H1 (cell line): Measurements from ENCODE around the gene POFUT2. TPM values are rescaled to one million over a fixed set of nuclear protein-coding genes. Genes with fewer than 3 reads are reported as not detected.

Experiments used
- CTCF ChIA-PET: fragments of 300-600 bp; sonication (Branson Sonifier 250); formaldehyde crosslinking; loops from one replicate; lab custom pipeline; 2021; ENCODE audit not compliant: partially characterized antibody; lab: Charles Lee
- POLR2A ChIA-PET: fragments of 300-600 bp; sonication (Branson Sonifier 250); formaldehyde crosslinking; loops from one replicate; lab custom pipeline; 2021; ENCODE audit warnings: inconsistent platforms; ENCODE audit not compliant: partially characterized antibody; lab: Charles Lee
- DNase-seq, 2 experiments: peaks; one replicate each; pipeline versions ENCODE4 v3.0.0 to v3.0.0-alpha.2; 2010 to 2022; ENCODE audit warnings: low spot score in 2 of 2, low read depth in 1 of 2, mixed read lengths in 1 of 2
- FAIRE-seq: peaks from 2 replicates; lab custom pipeline; 2011; peaks lifted over from hg19 to GRCh38; lab: Jason Lieb, UNC
- H2AFZ ChIP-seq: 2 replicates; pipeline ENCODE4 v1.8.1; 2012; ENCODE audit warnings: low read length, inconsistent platforms
- H2AK5ac ChIP-seq: 2 replicates; pipeline ENCODE4 v1.6.1; 2013; ENCODE audit warnings: low read depth, low read length
- H2BK120ac ChIP-seq: replicated peaks from 2 replicates; pipeline ENCODE3; 2013; ENCODE audit warnings: low read depth, low read length, inconsistent platforms
- H2BK12ac ChIP-seq: 2 replicates; pipeline ENCODE4 v1.6.1; 2013; ENCODE audit warnings: low read depth, low read length
- H2BK15ac ChIP-seq: 2 replicates; pipeline ENCODE4 v1.6.1; 2013; ENCODE audit warnings: low read length
- H2BK20ac ChIP-seq: 2 replicates; pipeline ENCODE4 v1.6.1; 2013; ENCODE audit warnings: low read length
- H2BK5ac ChIP-seq: 2 replicates; pipeline ENCODE4 v1.6.1; 2013; ENCODE audit warnings: low read depth, low read length
- H3K14ac ChIP-seq: 2 replicates; pipeline ENCODE4 v1.6.1; 2013; ENCODE audit warnings: inconsistent platforms; ENCODE audit not compliant: insufficient read length
- H3K18ac ChIP-seq: 2 replicates; pipeline ENCODE4 v1.6.1; 2013; ENCODE audit warnings: low read length; ENCODE audit errors: extremely low read depth
- H3K23ac ChIP-seq: 2 replicates; pipeline ENCODE4 v1.6.1; 2013; ENCODE audit warnings: inconsistent platforms; ENCODE audit not compliant: insufficient read length
- H3K23me2 ChIP-seq: 2 replicates; pipeline ENCODE4 v1.6.1; 2013; ENCODE audit warnings: low read depth, low read length
- H3K27ac ChIP-seq: 2 replicates; pipeline ENCODE4 v1.6.1; 2011; ENCODE audit warnings: low read depth, low read length, inconsistent platforms
- H3K27me3 ChIP-seq, 4 experiments: replicated peaks in 1 of 4; 1 replicate in 1 of 4; 2 replicates in 3 of 4; pipeline versions ENCODE4 v1.6.1 to v1.8.1; 2011 to 2013; ENCODE audit warnings: low read length in 3 of 4, mild to moderate bottlenecking in 3 of 4, inconsistent platforms in 2 of 4, mixed read lengths in 2 of 4, moderate library complexity in 1 of 4; ENCODE audit not compliant: control insufficient read depth in 3 of 4, insufficient read depth in 3 of 4; ENCODE audit errors: extremely low read depth in 1 of 4
- H3K36me3 ChIP-seq, 4 experiments: 2 replicates each; pipeline versions ENCODE4 v1.6.1 to v1.8.1; 2011 to 2013; ENCODE audit warnings: mild to moderate bottlenecking in 4 of 4, low read length in 3 of 4, moderate library complexity in 2 of 4, control low read depth in 1 of 4, inconsistent platforms in 1 of 4; ENCODE audit not compliant: insufficient read depth in 4 of 4, control insufficient read depth in 2 of 4
- H3K4ac ChIP-seq: replicated peaks from 2 replicates; pipeline ENCODE3; 2013; ENCODE audit warnings: low read length, low read depth, mixed read lengths, inconsistent platforms; ENCODE audit not compliant: insufficient read length
- H3K4me1 ChIP-seq, 4 experiments: replicated peaks in 1 of 4; 1 replicate in 1 of 4; 2 replicates in 3 of 4; pipeline versions ENCODE4 v1.6.1 to v1.8.1; 2011 to 2013; ENCODE audit warnings: low read length in 3 of 4, inconsistent platforms in 2 of 4, mixed read lengths in 1 of 4; ENCODE audit not compliant: insufficient read depth in 4 of 4, control insufficient read depth in 3 of 4
- H3K4me2 ChIP-seq, 2 experiments: 2 replicates each; pipeline versions ENCODE4 v1.6.1 to v1.8.1; 2011 to 2013; ENCODE audit warnings: low read depth in 2 of 2, low read length in 2 of 2, control low read depth in 1 of 2, inconsistent platforms in 1 of 2, mild to moderate bottlenecking in 1 of 2; ENCODE audit not compliant: insufficient read depth in 1 of 2
- H3K4me3 ChIP-seq, 4 experiments: fragments of 200-600, 300-600 bp in 1 of 4; sonication (generic), shearing (Covaris generic), sonication (Bioruptor Twin) in 1 of 4; 2 replicates each; pipeline versions ENCODE4 v1.5.1 to v1.8.1; 2011 to 2016; ENCODE audit warnings: low read length in 4 of 4, low read depth in 3 of 4, control low read depth in 2 of 4, inconsistent platforms in 2 of 4, mild to moderate bottlenecking in 2 of 4, mixed read lengths in 1 of 4, moderate library complexity in 1 of 4; ENCODE audit not compliant: insufficient read depth in 2 of 4; ENCODE audit errors: extremely low read depth in 1 of 4
- H3K56ac ChIP-seq: replicated peaks from 2 replicates; pipeline ENCODE3; 2013; ENCODE audit warnings: low read depth, mild to moderate bottlenecking, mixed read lengths, low read length, inconsistent platforms; ENCODE audit not compliant: insufficient read length
- H3K79me1 ChIP-seq: 2 replicates; pipeline ENCODE4 v1.6.1; 2013; ENCODE audit warnings: low read depth, low read length, control low read depth
- H3K79me2 ChIP-seq, 2 experiments: 2 replicates each; pipeline versions ENCODE4 v1.6.1 to v1.8.1; 2012 to 2013; ENCODE audit warnings: low read length in 2 of 2, mild to moderate bottlenecking in 2 of 2, inconsistent platforms in 1 of 2; ENCODE audit not compliant: insufficient read depth in 2 of 2, control insufficient read depth in 1 of 2
- H3K9ac ChIP-seq, 4 experiments: replicated peaks in 1 of 4; 1 replicate in 1 of 4; 2 replicates in 3 of 4; pipeline versions ENCODE4 v1.6.1 to v1.8.1; 2011 to 2013; ENCODE audit warnings: low read depth in 3 of 4, low read length in 3 of 4, control low read depth in 2 of 4, mild to moderate bottlenecking in 2 of 4, moderate library complexity in 2 of 4, inconsistent platforms in 1 of 4; ENCODE audit errors: extremely low read depth in 1 of 4
- H3K9me3 ChIP-seq, 2 experiments: 2 replicates each; pipeline versions ENCODE4 v1.6.1 to v1.8.1; 2012 to 2013; ENCODE audit warnings: mild to moderate bottlenecking in 2 of 2, moderate library complexity in 2 of 2, control low read depth in 1 of 2, inconsistent platforms in 1 of 2, low read depth in 1 of 2, low read length in 1 of 2, mixed read lengths in 1 of 2; ENCODE audit not compliant: insufficient read depth in 2 of 2
- H4K20me1 ChIP-seq, 2 experiments: replicated peaks in 1 of 2; 2 replicates each; pipeline versions ENCODE3 to v1.8.1; 2011 to 2013; ENCODE audit warnings: inconsistent platforms in 2 of 2, low read length in 2 of 2, mild to moderate bottlenecking in 1 of 2; ENCODE audit not compliant: insufficient read depth in 2 of 2, control insufficient read depth in 1 of 2
- H4K5ac ChIP-seq: 2 replicates; pipeline ENCODE4 v1.6.1; 2013; ENCODE audit warnings: low read length, low read depth, mixed read lengths, inconsistent platforms; ENCODE audit not compliant: insufficient read length
- H4K8ac ChIP-seq: 2 replicates; pipeline ENCODE4 v1.8.0; 2013; ENCODE audit warnings: mild to moderate bottlenecking, moderate library complexity, low read length, inconsistent platforms; ENCODE audit not compliant: insufficient read depth; ENCODE audit errors: extremely low read depth
- H4K91ac ChIP-seq: replicated peaks from 2 replicates; pipeline ENCODE3; 2013; ENCODE audit warnings: low read length, mixed read lengths, inconsistent platforms; ENCODE audit not compliant: insufficient read length
- ASH2L ChIP-seq: fragments of 200-600, 300-600 bp; sonication (generic); IDR thresholded peaks from one replicate; pipeline ENCODE4 v1.7.1; 2017; ENCODE audit warnings: low read length
- BCL11A ChIP-seq, 2 experiments: IDR thresholded peaks; one replicate each; pipeline ENCODE4 v1.6.1; 2011; ENCODE audit warnings: low read depth in 2 of 2, low read length in 2 of 2, mild to moderate bottlenecking in 2 of 2
- CHD1 ChIP-seq: IDR thresholded peaks from 2 replicates; pipeline ENCODE4 v1.6.1; 2012; ENCODE audit warnings: low read depth, low read length, improper control_type of control experiment
- CTBP2 ChIP-seq: IDR thresholded peaks from 2 replicates; pipeline ENCODE4 v1.7.0; 2011; ENCODE audit warnings: borderline replicate concordance, mild to moderate bottlenecking, moderate library complexity, mixed read lengths, low read length; ENCODE audit not compliant: insufficient read depth, insufficient read length
- EZH2 ChIP-seq: fragments of 200-600 bp; sonication (generic); IDR thresholded peaks from 2 replicates; pipeline ENCODE4 v1.7.1; 2012; ENCODE audit warnings: low read depth, mild to moderate bottlenecking, moderate library complexity, low read length, inconsistent platforms; ENCODE audit not compliant: severe bottlenecking
- FOSL1 ChIP-seq: IDR thresholded peaks from 2 replicates; pipeline ENCODE4 v1.6.1; 2011; ENCODE audit warnings: mild to moderate bottlenecking, low read depth, low read length, moderate library complexity; ENCODE audit not compliant: insufficient read depth
- MAX ChIP-seq: IDR thresholded peaks from 2 replicates; pipeline ENCODE4 v1.6.1; 2012; ENCODE audit warnings: inconsistent platforms
- PHF8 ChIP-seq: fragments of 200-600 bp; sonication (generic); conservative IDR thresholded peaks from 2 replicates; pipeline ENCODE4 v1.7.1; 2012; ENCODE audit warnings: low read depth, mild to moderate bottlenecking, inconsistent platforms, low read length, moderate library complexity
- RBBP5 ChIP-seq: IDR thresholded peaks from 2 replicates; pipeline ENCODE4 v1.7.1; 2012; ENCODE audit warnings: low read depth, mild to moderate bottlenecking, inconsistent platforms, low read length, moderate library complexity, borderline replicate concordance
- SIRT6 ChIP-seq: IDR thresholded peaks from one replicate; pipeline ENCODE4 v1.7.1; 2012; ENCODE audit warnings: low read length, inconsistent platforms
- SIX5 ChIP-seq: IDR thresholded peaks from 2 replicates; pipeline ENCODE4 v1.6.1; 2011; ENCODE audit warnings: mild to moderate bottlenecking, low read depth, low read length
- USF2 ChIP-seq: IDR thresholded peaks from 2 replicates; pipeline ENCODE4 v1.6.1; 2011; ENCODE audit warnings: low read length, improper control_type of control experiment
- WGBS, 2 experiments: shearing (Covaris generic) in 1 of 2; methylation state at CpG; one replicate each; pipeline versions ENCODE4 v1.1.6 to v1.1.7; 2013 to 2015; ENCODE audit warnings: low lambda C conversion rate in 2 of 2, mixed read lengths in 2 of 2, inconsistent platforms in 1 of 2, low coverage in 1 of 2, missing lambda C conversion rate in 1 of 2; ENCODE audit not compliant: insufficient replicate concordance in 2 of 2, insufficient coverage in 1 of 2, insufficient read length in 1 of 2; ENCODE audit errors: extremely low coverage in 1 of 2, missing lambda C conversion rate in 1 of 2; 5-methylcytosine and 5-hydroxymethylcytosine counted together
- polyA plus RNA-seq, 7 experiments: library from polyadenylated mRNA; depleted of rRNA in 3 of 7; stranded (reverse) in 5 of 7; unstranded in 2 of 7; fragments of >200 nt in 5 of 7; fragments of 200-250 nt in 2 of 7; gene quantifications; 1 replicate in 5 of 7; 2 replicates in 1 of 7; 4 replicates in 1 of 7; pipeline versions ENCODE4 v1.2.1 to v1.2.3, GENCODE V29; 2011 to 2013; ENCODE audit warnings: missing spikeins in 2 of 7, mixed read lengths in 2 of 7
- total RNA-seq: library from RNA; stranded (reverse); fragmentation: NEBNext Ultra II Directional; extraction: Animal tissue kit (Norgen Biotek cat#: 25700); gene quantifications from 2 replicates; pipeline ENCODE4 v1.2.1, GENCODE V29; 2021

The POFUT2 gene
- total and polyA plus RNA-seq, 2 of the 8 experiments (the other 6 are each of a cell fraction or from before 2014, with no cell fraction given), result 13.7 to 32.1 TPM

- H2AFZ ChIP-seq, result no peak overlapping the region
- H3K14ac ChIP-seq, result no peak overlapping the region
- DNase-seq (no peak), FAIRE-seq (no peak)
- H4K20me1 ChIP-seq, result peaks cover 0 to 3% of the 10 kb centered on the region in 2 experiments
- H3K4me3 ChIP-seq, result no peak overlapping the region
- H3K36me3 ChIP-seq, result no peaks in the 10 kb centered on the region
- no peak for TF ChIP-seq PHF8
- TF ChIP-seq EZH2, result no peak
- TF ChIP-seq FOSL1, result no peak
- no peak for TF ChIP-seq MAX
- no peak for TF ChIP-seq SIRT6
- no peak for TF ChIP-seq BCL11A (IDR thresholded peaks at IDR 0.05; ENCODE audit: low read depth in 2 of 2, low read length in 2 of 2)
- TF ChIP-seq CTBP2, result no peak
- no peak for TF ChIP-seq USF2
- TF ChIP-seq SIX5, result no peak
- no peak for TF ChIP-seq RBBP5
- no peak for TF ChIP-seq ASH2L
- no peak for TF ChIP-seq CHD1
- H4K91ac ChIP-seq, result no peak overlapping the region
- peaks cover 0 to 3% (median 0%) of the 10 kb centered on the region in 4 experiments; a peak in 3 of 7 replicates for H3K27me3 ChIP-seq
- WGBS, 2 experiments, result 96% methylated on average over 3 of the region's 3 CpGs; no CpG with 5 or more reads in 1 of the 2 experiments
- H2BK15ac ChIP-seq, result no peak overlapping the region
- H3K79me2 ChIP-seq, result no peaks in the 10 kb centered on the region
- no peak overlapping the region for H3K9ac ChIP-seq
- POLR2A ChIA-PET, result no interaction called here
- no peaks in the 10 kb centered on the region for H3K79me1 ChIP-seq
- no peak overlapping the region for H4K8ac ChIP-seq
- H2AK5ac ChIP-seq, result no peak overlapping the region
- H2BK5ac ChIP-seq, result no peak overlapping the region
- H2BK120ac ChIP-seq, result no peak overlapping the region
- no peak overlapping the region for H3K23ac ChIP-seq
- H4K5ac ChIP-seq, result no peak overlapping the region
- 0 out of 4 replicates have a peak, but pooled peaks cover 0 to 3% of the 10 kb centered on the region in 2 experiments for H3K9me3 ChIP-seq
- no peak overlapping the region for H3K56ac ChIP-seq
- no peak overlapping the region for H3K4ac ChIP-seq
- peaks cover 0 to 4% (median 0%) of the 10 kb centered on the region in 4 experiments; a peak in 2 of 7 replicates for H3K4me1 ChIP-seq
- H3K23me2 ChIP-seq, result peaks cover 5% of the 10 kb centered on the region
- H3K4me2 ChIP-seq, result no peak overlapping the region
- H2BK20ac ChIP-seq, result no peak overlapping the region
- no peak overlapping the region for H3K18ac ChIP-seq
- H3K27ac ChIP-seq, result no peak overlapping the region
- no peak overlapping the region for H2BK12ac ChIP-seq
- CTCF ChIA-PET, result interaction anchor here (1.2 kb wide), 1 partner anchor 23 kb away, joined by 4 read pairs; no protein-coding TSS in a partner anchor
Measured at GRCh38 chr21:45313682-45314081, 26.0 kb upstream of the POFUT2 start.
